GM23338 (cell line): ENCODE measurements around the gene USF2. TPM values are rescaled to one million over a fixed set of nuclear protein-coding genes. Genes with fewer than 3 reads are reported as not detected.

Source experiments
- ATAC-seq: fragments of 200-7000 bp; cut with Tn5 transposase; 3 replicates; pipeline ENCODE4 v1.9.1; 2020
- DNase-seq: peaks from one replicate; pipeline ENCODE4 v3.0.0-alpha.2; 2015; ENCODE audit warnings: low spot score
- H2AFZ ChIP-seq: fragments of 200-600 bp; sonication (generic); 2 replicates; pipeline ENCODE4 v1.8.0; 2016; ENCODE audit warnings: antibody characterized with exemption, mild to moderate bottlenecking, moderate library complexity
- H3F3A ChIP-seq: fragments of 200-600 bp; sonication (generic); replicated peaks from 2 replicates; pipeline ENCODE4 v1.8.0; 2017; ENCODE audit warnings: antibody characterized with exemption, mixed run types, low read depth
- H3K27ac ChIP-seq: fragments of 200-600 bp; sonication (generic); 2 replicates; pipeline ENCODE4 v1.6.1; 2016; ENCODE audit warnings: low read depth
- H3K27me3 ChIP-seq: fragments of 200-600 bp; sonication (generic); 2 replicates; pipeline ENCODE4 v1.8.0; 2016; ENCODE audit warnings: mild to moderate bottlenecking, mixed run types, moderate library complexity; ENCODE audit not compliant: insufficient read depth
- H3K36me3 ChIP-seq: fragments of 200-600 bp; sonication (generic); 2 replicates; pipeline ENCODE4 v1.8.0; 2016; ENCODE audit warnings: mild to moderate bottlenecking; ENCODE audit not compliant: insufficient read depth
- H3K4me1 ChIP-seq: fragments of 200-600 bp; sonication (generic); 2 replicates; pipeline ENCODE4 v1.8.0; 2016; ENCODE audit warnings: mild to moderate bottlenecking, moderate library complexity; ENCODE audit not compliant: insufficient read depth
- H3K4me2 ChIP-seq: fragments of 200-600 bp; sonication (generic); 2 replicates; pipeline ENCODE4 v1.7.1; 2017; ENCODE audit warnings: mixed run types
- H3K4me3 ChIP-seq: fragments of 200-600 bp; sonication (generic); 2 replicates; pipeline ENCODE4 v1.6.1; 2016; ENCODE audit warnings: mixed run types
- H3K79me2 ChIP-seq: fragments of 200-600 bp; sonication (generic); replicated peaks from 2 replicates; pipeline ENCODE4 v1.8.0; 2017; ENCODE audit warnings: mild to moderate bottlenecking; ENCODE audit not compliant: insufficient read depth
- H3K9me2 ChIP-seq: fragments of 200-600 bp; sonication (generic); 2 replicates; pipeline ENCODE4 v1.8.0; 2017; ENCODE audit not compliant: insufficient read depth
- H4K20me1 ChIP-seq: fragments of 200-600 bp; sonication (generic); replicated peaks from 2 replicates; pipeline ENCODE4 v1.8.0; 2017; ENCODE audit warnings: mild to moderate bottlenecking; ENCODE audit not compliant: insufficient read depth
- H3K27ac Mint-ChIP-seq: 2 replicates; pipeline ENCODE4 v1.8.0; 2020; ENCODE audit warnings: inconsistent platforms, mild to moderate bottlenecking, moderate library complexity, mixed read lengths
- H3K27me3 Mint-ChIP-seq: 3 replicates; pipeline ENCODE4 v1.8.0; 2022; ENCODE audit warnings: low read depth, mild to moderate bottlenecking, moderate library complexity, mixed read lengths, inconsistent platforms; ENCODE audit not compliant: insufficient read depth, poor library complexity
- H3K36me3 Mint-ChIP-seq: 3 replicates; pipeline ENCODE4 v1.8.0; 2021; ENCODE audit warnings: low read depth, mild to moderate bottlenecking, inconsistent platforms, moderate library complexity, mixed read lengths
- H3K4me1 Mint-ChIP-seq: 3 replicates; pipeline ENCODE4 v1.8.0; 2020; ENCODE audit warnings: mild to moderate bottlenecking, inconsistent platforms, mixed read lengths
- H3K4me3 Mint-ChIP-seq: 3 replicates; pipeline ENCODE4 v1.8.0; 2021; ENCODE audit warnings: moderate library complexity, mild to moderate bottlenecking, inconsistent platforms, mixed read lengths
- H3K9me3 Mint-ChIP-seq: 3 replicates; pipeline ENCODE4 v1.8.0; 2020; ENCODE audit warnings: moderate library complexity, mild to moderate bottlenecking, inconsistent platforms, mixed read lengths
- CREB1 ChIP-seq: fragments of 250-450 bp; sonication (Bioruptor Pico); IDR thresholded peaks from 2 replicates; pipeline ENCODE4 v1.5.0; 2020; ENCODE audit warnings: low read depth, mild to moderate bottlenecking, moderate library complexity
- JUNB ChIP-seq: IDR thresholded peaks from one replicate; pipeline ENCODE4 v1.6.1; 2016; ENCODE audit warnings: antibody characterized with exemption; ENCODE audit not compliant: unreplicated experiment
- NANOG ChIP-seq: IDR thresholded peaks from 2 replicates; pipeline ENCODE4 v1.6.1; 2016; ENCODE audit warnings: antibody characterized with exemption, borderline replicate concordance
- ZNF114 ChIP-seq: fragments of 250-450 bp; sonication (Bioruptor Pico); IDR thresholded peaks from 2 replicates; pipeline ENCODE4 v1.5.0; 2020; ENCODE audit warnings: mild to moderate bottlenecking, moderate library complexity
- polyA plus RNA-seq: library from polyadenylated mRNA; unstranded; fragments of >200 nt; fragmentation: Nextera tagmentation; extraction: Ambion mirVana; gene quantifications from 2 replicates; pipeline ENCODE4 v1.2.1, GENCODE V29; 2016
- total RNA-seq: library from RNA; depleted of rRNA; stranded (reverse); fragments of >200 nt; shearing (Covaris generic); gene quantifications from 2 replicates; pipeline ENCODE4 v1.2.3, GENCODE V29; 2014
- TF ChIP-seq, protein P1 (sequence below): IDR thresholded peaks from 2 replicates; pipeline ENCODE4 v1.6.1; 2016; ENCODE audit warnings: antibody characterized with exemption
- TF ChIP-seq, protein P2 (sequence below): fragments of 250-450 bp; sonication (Bioruptor Pico); IDR thresholded peaks from 2 replicates; pipeline ENCODE4 v1.5.0; 2020; ENCODE audit warnings: mild to moderate bottlenecking, moderate library complexity
- TF ChIP-seq, protein P3 (sequence below): IDR thresholded peaks from one replicate; pipeline ENCODE4 v1.6.1; 2018; ENCODE audit warnings: antibody characterized with exemption; ENCODE audit not compliant: unreplicated experiment
- TF ChIP-seq, protein P4 (sequence below), 2 experiments: fragments of 200-600 bp in 1 of 2; sonication (generic) in 1 of 2; conservative IDR thresholded peaks; 2 replicates each; pipeline versions ENCODE4 v1.5.1 to v1.6.1; 2016 to 2017; ENCODE audit warnings: antibody characterized with exemption in 2 of 2, low read depth in 2 of 2, mild to moderate bottlenecking in 2 of 2, moderate library complexity in 1 of 2

The USF2 gene
- total and polyA plus RNA-seq, 2 experiments from 2014 or later = 28.9 to 60.5 TPM

DNA sequence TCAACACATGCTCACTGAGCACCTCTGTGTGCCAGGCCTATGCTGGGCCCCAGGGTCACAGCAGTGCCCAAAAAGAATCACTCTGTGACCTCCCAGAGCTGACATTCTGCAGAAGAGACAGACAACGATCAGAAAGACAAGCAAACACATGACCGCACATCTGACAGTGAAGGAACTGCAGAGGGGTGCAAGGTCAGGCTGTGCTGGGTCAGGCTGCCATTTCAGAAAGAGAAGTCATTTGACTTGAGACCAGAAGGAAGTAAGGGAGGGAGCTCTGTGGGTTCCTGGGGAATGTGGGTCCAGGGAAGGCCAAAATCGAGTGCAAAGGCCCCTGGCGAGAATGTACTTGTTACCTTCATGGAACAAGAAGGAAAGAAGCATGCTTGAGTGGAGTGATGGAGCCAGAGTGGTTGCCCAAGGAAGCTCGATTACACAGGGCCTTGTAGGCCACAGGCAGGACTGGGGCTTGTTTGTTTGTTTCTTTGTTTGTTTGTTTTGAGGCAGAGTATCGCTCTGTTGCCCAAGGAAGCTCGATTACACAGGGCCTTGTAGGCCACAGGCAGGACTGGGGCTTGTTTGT lies 48.8 kb downstream of the USF2 start:
- H2AFZ ChIP-seq = no peak overlapping the region
- H3K36me3 Mint-ChIP-seq = no peaks in the 10 kb centered on the region

More for the DNA sequence above, 48.8 kb downstream of the USF2 start:
- Histone ChIP-seq H4K20me1 (no peaks in the 10 kb centered on the region), H3F3A (no peaks in the 10 kb centered on the region), H3K4me3 (no peak overlapping the region), H3K4me2 (no peak overlapping the region), H3K27me3 (no peaks in the 10 kb centered on the region), H3K27ac (no peak overlapping the region), H3K36me3 (no peaks in the 10 kb centered on the region), H3K4me1 (no peaks in the 10 kb centered on the region), H3K79me2 (no peaks in the 10 kb centered on the region), H3K9me2 (no peaks in the 10 kb centered on the region)
- ATAC-seq = no peak
- Mint-ChIP-seq H3K4me1 (peaks cover 2% of the 10 kb centered on the region; the same call in 1 of the 3 replicates), H3K27me3 (peaks cover 6% of the 10 kb centered on the region), H3K27ac (no peak overlapping the region), H3K9me3 (peaks cover 9% of the 10 kb centered on the region; the same call in 2 of the 3 replicates), H3K4me3 (no peak overlapping the region)
- no peak for TF ChIP-seq JUNB
- TF ChIP-seq, protein P1, sequence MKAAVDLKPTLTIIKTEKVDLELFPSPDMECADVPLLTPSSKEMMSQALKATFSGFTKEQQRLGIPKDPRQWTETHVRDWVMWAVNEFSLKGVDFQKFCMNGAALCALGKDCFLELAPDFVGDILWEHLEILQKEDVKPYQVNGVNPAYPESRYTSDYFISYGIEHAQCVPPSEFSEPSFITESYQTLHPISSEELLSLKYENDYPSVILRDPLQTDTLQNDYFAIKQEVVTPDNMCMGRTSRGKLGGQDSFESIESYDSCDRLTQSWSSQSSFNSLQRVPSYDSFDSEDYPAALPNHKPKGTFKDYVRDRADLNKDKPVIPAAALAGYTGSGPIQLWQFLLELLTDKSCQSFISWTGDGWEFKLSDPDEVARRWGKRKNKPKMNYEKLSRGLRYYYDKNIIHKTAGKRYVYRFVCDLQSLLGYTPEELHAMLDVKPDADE = no peak
- no peak for TF ChIP-seq ZNF114 (CRISPR knock-in tag)
- TF ChIP-seq CREB1 (CRISPR knock-in tag) = no peak
- TF ChIP-seq, protein P2, sequence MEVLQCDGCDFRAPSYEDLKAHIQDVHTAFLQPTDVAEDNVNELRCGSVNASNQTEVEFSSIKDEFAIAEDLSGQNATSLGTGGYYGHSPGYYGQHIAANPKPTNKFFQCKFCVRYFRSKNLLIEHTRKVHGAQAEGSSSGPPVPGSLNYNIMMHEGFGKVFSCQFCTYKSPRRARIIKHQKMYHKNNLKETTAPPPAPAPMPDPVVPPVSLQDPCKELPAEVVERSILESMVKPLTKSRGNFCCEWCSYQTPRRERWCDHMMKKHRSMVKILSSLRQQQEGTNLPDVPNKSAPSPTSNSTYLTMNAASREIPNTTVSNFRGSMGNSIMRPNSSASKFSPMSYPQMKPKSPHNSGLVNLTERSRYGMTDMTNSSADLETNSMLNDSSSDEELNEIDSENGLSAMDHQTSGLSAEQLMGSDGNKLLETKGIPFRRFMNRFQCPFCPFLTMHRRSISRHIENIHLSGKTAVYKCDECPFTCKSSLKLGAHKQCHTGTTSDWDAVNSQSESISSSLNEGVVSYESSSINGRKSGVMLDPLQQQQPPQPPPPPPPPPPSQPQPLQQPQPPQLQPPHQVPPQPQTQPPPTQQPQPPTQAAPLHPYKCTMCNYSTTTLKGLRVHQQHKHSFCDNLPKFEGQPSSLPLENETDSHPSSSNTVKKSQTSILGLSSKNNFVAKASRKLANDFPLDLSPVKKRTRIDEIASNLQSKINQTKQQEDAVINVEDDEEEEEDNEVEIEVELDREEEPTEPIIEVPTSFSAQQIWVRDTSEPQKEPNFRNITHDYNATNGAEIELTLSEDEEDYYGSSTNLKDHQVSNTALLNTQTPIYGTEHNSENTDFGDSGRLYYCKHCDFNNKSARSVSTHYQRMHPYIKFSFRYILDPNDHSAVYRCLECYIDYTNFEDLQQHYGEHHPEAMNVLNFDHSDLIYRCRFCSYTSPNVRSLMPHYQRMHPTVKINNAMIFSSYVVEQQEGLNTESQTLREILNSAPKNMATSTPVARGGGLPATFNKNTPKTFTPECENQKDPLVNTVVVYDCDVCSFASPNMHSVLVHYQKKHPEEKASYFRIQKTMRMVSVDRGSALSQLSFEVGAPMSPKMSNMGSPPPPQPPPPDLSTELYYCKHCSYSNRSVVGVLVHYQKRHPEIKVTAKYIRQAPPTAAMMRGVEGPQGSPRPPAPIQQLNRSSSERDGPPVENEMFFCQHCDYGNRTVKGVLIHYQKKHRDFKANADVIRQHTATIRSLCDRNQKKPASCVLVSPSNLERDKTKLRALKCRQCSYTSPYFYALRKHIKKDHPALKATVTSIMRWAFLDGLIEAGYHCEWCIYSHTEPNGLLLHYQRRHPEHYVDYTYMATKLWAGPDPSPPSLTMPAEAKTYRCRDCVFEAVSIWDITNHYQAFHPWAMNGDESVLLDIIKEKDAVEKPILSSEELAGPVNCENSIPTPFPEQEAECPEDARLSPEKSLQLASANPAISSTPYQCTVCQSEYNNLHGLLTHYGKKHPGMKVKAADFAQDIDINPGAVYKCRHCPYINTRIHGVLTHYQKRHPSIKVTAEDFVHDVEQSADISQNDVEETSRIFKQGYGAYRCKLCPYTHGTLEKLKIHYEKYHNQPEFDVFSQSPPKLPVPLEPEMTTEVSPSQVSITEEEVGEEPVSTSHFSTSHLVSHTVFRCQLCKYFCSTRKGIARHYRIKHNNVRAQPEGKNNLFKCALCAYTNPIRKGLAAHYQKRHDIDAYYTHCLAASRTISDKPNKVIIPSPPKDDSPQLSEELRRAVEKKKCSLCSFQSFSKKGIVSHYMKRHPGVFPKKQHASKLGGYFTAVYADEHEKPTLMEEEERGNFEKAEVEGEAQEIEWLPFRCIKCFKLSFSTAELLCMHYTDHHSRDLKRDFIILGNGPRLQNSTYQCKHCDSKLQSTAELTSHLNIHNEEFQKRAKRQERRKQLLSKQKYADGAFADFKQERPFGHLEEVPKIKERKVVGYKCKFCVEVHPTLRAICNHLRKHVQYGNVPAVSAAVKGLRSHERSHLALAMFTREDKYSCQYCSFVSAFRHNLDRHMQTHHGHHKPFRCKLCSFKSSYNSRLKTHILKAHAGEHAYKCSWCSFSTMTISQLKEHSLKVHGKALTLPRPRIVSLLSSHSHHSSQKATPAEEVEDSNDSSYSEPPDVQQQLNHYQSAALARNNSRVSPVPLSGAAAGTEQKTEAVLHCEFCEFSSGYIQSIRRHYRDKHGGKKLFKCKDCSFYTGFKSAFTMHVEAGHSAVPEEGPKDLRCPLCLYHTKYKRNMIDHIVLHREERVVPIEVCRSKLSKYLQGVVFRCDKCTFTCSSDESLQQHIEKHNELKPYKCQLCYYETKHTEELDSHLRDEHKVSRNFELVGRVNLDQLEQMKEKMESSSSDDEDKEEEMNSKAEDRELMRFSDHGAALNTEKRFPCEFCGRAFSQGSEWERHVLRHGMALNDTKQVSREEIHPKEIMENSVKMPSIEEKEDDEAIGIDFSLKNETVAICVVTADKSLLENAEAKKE (CRISPR knock-in tag) = no peak
- no peak for TF ChIP-seq NANOG
- TF ChIP-seq, protein P3, sequence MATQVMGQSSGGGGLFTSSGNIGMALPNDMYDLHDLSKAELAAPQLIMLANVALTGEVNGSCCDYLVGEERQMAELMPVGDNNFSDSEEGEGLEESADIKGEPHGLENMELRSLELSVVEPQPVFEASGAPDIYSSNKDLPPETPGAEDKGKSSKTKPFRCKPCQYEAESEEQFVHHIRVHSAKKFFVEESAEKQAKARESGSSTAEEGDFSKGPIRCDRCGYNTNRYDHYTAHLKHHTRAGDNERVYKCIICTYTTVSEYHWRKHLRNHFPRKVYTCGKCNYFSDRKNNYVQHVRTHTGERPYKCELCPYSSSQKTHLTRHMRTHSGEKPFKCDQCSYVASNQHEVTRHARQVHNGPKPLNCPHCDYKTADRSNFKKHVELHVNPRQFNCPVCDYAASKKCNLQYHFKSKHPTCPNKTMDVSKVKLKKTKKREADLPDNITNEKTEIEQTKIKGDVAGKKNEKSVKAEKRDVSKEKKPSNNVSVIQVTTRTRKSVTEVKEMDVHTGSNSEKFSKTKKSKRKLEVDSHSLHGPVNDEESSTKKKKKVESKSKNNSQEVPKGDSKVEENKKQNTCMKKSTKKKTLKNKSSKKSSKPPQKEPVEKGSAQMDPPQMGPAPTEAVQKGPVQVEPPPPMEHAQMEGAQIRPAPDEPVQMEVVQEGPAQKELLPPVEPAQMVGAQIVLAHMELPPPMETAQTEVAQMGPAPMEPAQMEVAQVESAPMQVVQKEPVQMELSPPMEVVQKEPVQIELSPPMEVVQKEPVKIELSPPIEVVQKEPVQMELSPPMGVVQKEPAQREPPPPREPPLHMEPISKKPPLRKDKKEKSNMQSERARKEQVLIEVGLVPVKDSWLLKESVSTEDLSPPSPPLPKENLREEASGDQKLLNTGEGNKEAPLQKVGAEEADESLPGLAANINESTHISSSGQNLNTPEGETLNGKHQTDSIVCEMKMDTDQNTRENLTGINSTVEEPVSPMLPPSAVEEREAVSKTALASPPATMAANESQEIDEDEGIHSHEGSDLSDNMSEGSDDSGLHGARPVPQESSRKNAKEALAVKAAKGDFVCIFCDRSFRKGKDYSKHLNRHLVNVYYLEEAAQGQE = no peak
- TF ChIP-seq, protein P4, sequence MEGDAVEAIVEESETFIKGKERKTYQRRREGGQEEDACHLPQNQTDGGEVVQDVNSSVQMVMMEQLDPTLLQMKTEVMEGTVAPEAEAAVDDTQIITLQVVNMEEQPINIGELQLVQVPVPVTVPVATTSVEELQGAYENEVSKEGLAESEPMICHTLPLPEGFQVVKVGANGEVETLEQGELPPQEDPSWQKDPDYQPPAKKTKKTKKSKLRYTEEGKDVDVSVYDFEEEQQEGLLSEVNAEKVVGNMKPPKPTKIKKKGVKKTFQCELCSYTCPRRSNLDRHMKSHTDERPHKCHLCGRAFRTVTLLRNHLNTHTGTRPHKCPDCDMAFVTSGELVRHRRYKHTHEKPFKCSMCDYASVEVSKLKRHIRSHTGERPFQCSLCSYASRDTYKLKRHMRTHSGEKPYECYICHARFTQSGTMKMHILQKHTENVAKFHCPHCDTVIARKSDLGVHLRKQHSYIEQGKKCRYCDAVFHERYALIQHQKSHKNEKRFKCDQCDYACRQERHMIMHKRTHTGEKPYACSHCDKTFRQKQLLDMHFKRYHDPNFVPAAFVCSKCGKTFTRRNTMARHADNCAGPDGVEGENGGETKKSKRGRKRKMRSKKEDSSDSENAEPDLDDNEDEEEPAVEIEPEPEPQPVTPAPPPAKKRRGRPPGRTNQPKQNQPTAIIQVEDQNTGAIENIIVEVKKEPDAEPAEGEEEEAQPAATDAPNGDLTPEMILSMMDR (conservative IDR thresholded peaks at IDR 0.05; ENCODE audit: low read depth in 2 of 2) = no peak
- no peak for DNase-seq
